ENCODE measurements around the gene UTP25. TPM values are rescaled to one million over a fixed set of nuclear protein-coding genes. Genes with fewer than 3 reads are reported as not detected.
A peak's percentile ranks its signal among the peaks of the same experiment; 100 is the strongest.

Gene UTP25
- polyA plus RNA-seq, 1 donor (not counting 4 experiments of a cell fraction or from before 2014, with no cell fraction given): 13.3 TPM

GRCh38 chr1:209860293-209860881 is 32.6 kb downstream of the UTP25 start:
- DNase-seq (ENCODE audit: low read depth, low spot score) (no peak), FAIRE-seq (peak; percentile 76)
- H3K27ac ChIP-seq (ENCODE audit: control insufficient read depth, insufficient read depth, low read length): no peak overlapping the region
- H3K9me1 ChIP-seq (ENCODE audit: control insufficient read depth, extremely low read depth, insufficient read depth, low read length): no peaks in the 10 kb centered on the region
- H3K27me3 ChIP-seq (ENCODE audit: control insufficient read depth, extremely low read depth, insufficient read depth, low read length): no peaks in the 10 kb centered on the region
- TF ChIP-seq EZH2 (IDR thresholded peaks at IDR 0.05; ENCODE audit: low read length) (no peak), CTCF (optimal IDR thresholded peaks at IDR 0.05 in 1 of 3, IDR thresholded peaks at IDR 0.05 in 1 of 3, conservative IDR thresholded peaks at IDR 0.05 in 1 of 3; ENCODE audit: extremely low read depth in 1 of 3, insufficient read depth in 2 of 3, low read length in 3 of 3) (peak; percentile 80 to 88 (median 82))
- no peaks in the 10 kb centered on the region for H3K79me2 ChIP-seq (ENCODE audit: control insufficient read depth, insufficient read depth, low read length)
- H3K4me2 ChIP-seq (ENCODE audit: control insufficient read depth, extremely low read depth, insufficient read depth, low read depth, low read length): no peak overlapping the region
- H3K4me1 ChIP-seq (ENCODE audit: control insufficient read depth, extremely low read depth, insufficient read depth, low read length): peaks cover 13% of the 10 kb centered on the region
- no peak overlapping the region for H3K4me3 ChIP-seq (ENCODE audit: control insufficient read depth in 2 of 3, extremely low read depth in 1 of 3, insufficient read depth in 2 of 3, low read depth in 1 of 3, low read length in 3 of 3)
- H3K9me3 ChIP-seq (ENCODE audit: control insufficient read depth, low read depth, low read length): no peaks in the 10 kb centered on the region
- H3K9ac ChIP-seq (ENCODE audit: control insufficient read depth, extremely low read depth, insufficient read depth, low read length): no peak overlapping the region
- dilution Hi-C loops (cut with MboI; ENCODE audit: extremely low pct_ligation_motif_present, low sequenced_read_pairs): no loop called here
- no peak overlapping the region for H2AFZ ChIP-seq (ENCODE audit: control insufficient read depth, low read length)
- no peaks in the 10 kb centered on the region for H4K20me1 ChIP-seq (ENCODE audit: control insufficient read depth, extremely low read depth, insufficient read depth, low read length)
- peaks cover 2 to 12% of the 10 kb centered on the region in 2 experiments for H3K36me3 ChIP-seq (ENCODE audit: control insufficient read depth in 2 of 2, extremely low read depth in 1 of 2, insufficient read depth in 2 of 2, low read length in 2 of 2)

GRCh38 chr1:209861242-209861641 is 33.5 kb downstream of the UTP25 start:
- H3K79me2 ChIP-seq (ENCODE audit: control insufficient read depth, insufficient read depth, low read length): no peaks in the 10 kb centered on the region
- FAIRE-seq: peak; percentile 68
- no peaks in the 10 kb centered on the region for H3K9me3 ChIP-seq (ENCODE audit: control insufficient read depth, low read depth, low read length)
- TF ChIP-seq CTCF (optimal IDR thresholded peaks at IDR 0.05 in 1 of 3, IDR thresholded peaks at IDR 0.05 in 1 of 3, conservative IDR thresholded peaks at IDR 0.05 in 1 of 3; ENCODE audit: extremely low read depth in 1 of 3, insufficient read depth in 2 of 3, low read length in 3 of 3) (no peak), EZH2 (IDR thresholded peaks at IDR 0.05; ENCODE audit: low read length) (no peak)
- no peak overlapping the region for H3K9ac ChIP-seq (ENCODE audit: control insufficient read depth, extremely low read depth, insufficient read depth, low read length)
- dilution Hi-C loops (cut with MboI; ENCODE audit: extremely low pct_ligation_motif_present, low sequenced_read_pairs): no loop called here
- H3K4me1 ChIP-seq (ENCODE audit: control insufficient read depth, extremely low read depth, insufficient read depth, low read length): peaks cover 13% of the 10 kb centered on the region
- H4K20me1 ChIP-seq (ENCODE audit: control insufficient read depth, extremely low read depth, insufficient read depth, low read length): no peaks in the 10 kb centered on the region
- H3K27me3 ChIP-seq (ENCODE audit: control insufficient read depth, extremely low read depth, insufficient read depth, low read length): no peaks in the 10 kb centered on the region
- no peak for DNase-seq (ENCODE audit: low read depth, low spot score)
- no peaks in the 10 kb centered on the region for H3K9me1 ChIP-seq (ENCODE audit: control insufficient read depth, extremely low read depth, insufficient read depth, low read length)
- no peak overlapping the region for H3K4me3 ChIP-seq (ENCODE audit: control insufficient read depth in 2 of 3, extremely low read depth in 1 of 3, insufficient read depth in 2 of 3, low read depth in 1 of 3, low read length in 3 of 3)
- H3K36me3 ChIP-seq (ENCODE audit: control insufficient read depth in 2 of 2, extremely low read depth in 1 of 2, insufficient read depth in 2 of 2, low read length in 2 of 2): peaks cover 2 to 6% of the 10 kb centered on the region in 2 experiments
- H3K4me2 ChIP-seq (ENCODE audit: control insufficient read depth, extremely low read depth, insufficient read depth, low read depth, low read length): no peak overlapping the region
- H3K27ac ChIP-seq (ENCODE audit: control insufficient read depth, insufficient read depth, low read length): no peak overlapping the region
- H2AFZ ChIP-seq (ENCODE audit: control insufficient read depth, low read length): no peak overlapping the region
